ENCODE data around the gene PHLPP1.

DNA sequence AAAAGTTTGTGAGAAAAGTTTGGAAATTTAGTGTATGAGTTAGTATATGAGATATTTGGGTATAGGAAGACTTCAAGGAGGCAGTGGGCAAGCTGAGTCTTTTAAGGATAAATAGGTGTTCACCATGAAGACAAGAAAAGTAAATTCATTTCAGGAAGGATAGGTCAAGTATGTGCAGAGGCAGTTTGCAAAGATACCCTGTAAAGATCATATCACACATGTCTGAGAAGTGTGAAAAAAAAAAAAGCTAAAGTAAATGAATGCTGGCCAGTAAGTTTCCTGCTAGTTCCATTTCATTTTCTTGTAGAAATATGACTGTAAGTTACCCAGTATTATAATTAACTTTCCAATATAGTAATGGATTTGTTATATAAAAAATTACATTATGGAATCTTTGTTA lies 131.0 kb downstream of the PHLPP1 start:
- TF ChIP-seq, protein P1, sequence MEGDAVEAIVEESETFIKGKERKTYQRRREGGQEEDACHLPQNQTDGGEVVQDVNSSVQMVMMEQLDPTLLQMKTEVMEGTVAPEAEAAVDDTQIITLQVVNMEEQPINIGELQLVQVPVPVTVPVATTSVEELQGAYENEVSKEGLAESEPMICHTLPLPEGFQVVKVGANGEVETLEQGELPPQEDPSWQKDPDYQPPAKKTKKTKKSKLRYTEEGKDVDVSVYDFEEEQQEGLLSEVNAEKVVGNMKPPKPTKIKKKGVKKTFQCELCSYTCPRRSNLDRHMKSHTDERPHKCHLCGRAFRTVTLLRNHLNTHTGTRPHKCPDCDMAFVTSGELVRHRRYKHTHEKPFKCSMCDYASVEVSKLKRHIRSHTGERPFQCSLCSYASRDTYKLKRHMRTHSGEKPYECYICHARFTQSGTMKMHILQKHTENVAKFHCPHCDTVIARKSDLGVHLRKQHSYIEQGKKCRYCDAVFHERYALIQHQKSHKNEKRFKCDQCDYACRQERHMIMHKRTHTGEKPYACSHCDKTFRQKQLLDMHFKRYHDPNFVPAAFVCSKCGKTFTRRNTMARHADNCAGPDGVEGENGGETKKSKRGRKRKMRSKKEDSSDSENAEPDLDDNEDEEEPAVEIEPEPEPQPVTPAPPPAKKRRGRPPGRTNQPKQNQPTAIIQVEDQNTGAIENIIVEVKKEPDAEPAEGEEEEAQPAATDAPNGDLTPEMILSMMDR (IDR thresholded peaks at IDR 0.05), result no peak
- TF ChIP-seq POLR2A (IDR thresholded peaks at IDR 0.05) (no peak), EP300 (IDR thresholded peaks at IDR 0.05) (no peak), POLR2AphosphoS5 (IDR thresholded peaks at IDR 0.05) (no peak)

Data from stomach (tissue), 4 donors.